Lung (tissue), 12 donors: Measurements from ENCODE around the gene WNK1. TPM values are rescaled to one million over a fixed set of nuclear protein-coding genes. Genes with fewer than 3 reads are reported as not detected.

ENCODE experiments used
- ATAC-seq: fragments of 200-7000 bp; cut with Tn5 transposase; one replicate; pipeline ENCODE4 v1.9.1; 2020; ENCODE audit warnings: moderate number of reproducible peaks; ENCODE audit not compliant: insufficient read depth, low FRiP score
- DNase-seq, 3 donors: peaks; one replicate each; pipeline ENCODE4 v3.0.0-alpha.2; 2013 to 2017
- H3K27ac ChIP-seq, 2 donors: one replicate each; pipeline ENCODE4 v1.5.1; 2013; ENCODE audit warnings: mild to moderate bottlenecking in 2 of 2, moderate library complexity in 2 of 2, control low read depth in 1 of 2, inconsistent platforms in 1 of 2, low read depth in 1 of 2, low read length in 1 of 2
- H3K27me3 ChIP-seq, 3 donors: one replicate each; pipeline ENCODE4 v1.5.1; 2013; ENCODE audit warnings: low read length in 2 of 3; ENCODE audit not compliant: control insufficient read depth in 3 of 3, insufficient read depth in 3 of 3
- H3K36me3 ChIP-seq, 4 donors: one replicate each; pipeline ENCODE4 v1.5.1; 2013; ENCODE audit warnings: low read length in 4 of 4, mild to moderate bottlenecking in 1 of 4, moderate library complexity in 1 of 4; ENCODE audit not compliant: control insufficient read depth in 4 of 4, insufficient read depth in 4 of 4
- H3K4me1 ChIP-seq, 5 donors: one replicate each; pipeline ENCODE4 v1.5.1; 2013; ENCODE audit warnings: low read length in 5 of 5, mild to moderate bottlenecking in 2 of 5, moderate library complexity in 1 of 5; ENCODE audit not compliant: control insufficient read depth in 5 of 5, insufficient read depth in 5 of 5
- H3K4me3 ChIP-seq: one replicate; pipeline ENCODE4 v1.5.1; 2013; ENCODE audit warnings: mild to moderate bottlenecking, control low read depth, moderate library complexity
- H3K9ac ChIP-seq, 2 donors: one replicate each; pipeline ENCODE4 v1.5.1; 2013; ENCODE audit warnings: low read length in 2 of 2, control low read depth in 1 of 2; ENCODE audit not compliant: insufficient read depth in 1 of 2
- H3K9me3 ChIP-seq, 4 donors: one replicate each; pipeline ENCODE4 v1.5.1; 2013; ENCODE audit warnings: low read length in 3 of 4, mild to moderate bottlenecking in 1 of 4, moderate library complexity in 1 of 4; ENCODE audit not compliant: control insufficient read depth in 4 of 4, insufficient read depth in 3 of 4
- WGBS, 2 donors: extraction: QIAGEN DNeasy Blood & Tissue Kit; methylation state at CpG; one replicate each; pipeline ENCODE4 v1.1.7; 2013; 5-methylcytosine and 5-hydroxymethylcytosine counted together
- polyA plus RNA-seq, 2 donors: library from polyadenylated mRNA; stranded (reverse); fragments of 200-250 nt; gene quantifications; one replicate each; pipeline ENCODE4 v1.2.1, GENCODE V29; 2013
- total RNA-seq, 2 donors: library from RNA; depleted of rRNA in 1 of 2; stranded (reverse); fragments of >200 nt in 1 of 2; gene quantifications; one replicate each; pipeline ENCODE4 v1.2.1, GENCODE V29; 2014 to 2021
- TF ChIP-seq, protein P1 (sequence below): IDR thresholded peaks from 2 replicates; pipeline ENCODE4 v1.5.1; 2012; ENCODE audit warnings: mild to moderate bottlenecking; ENCODE audit errors: control extremely low read depth, extremely low read depth
- donor health status: control.
- donor health status: control.
- donor health status: Bipolar disorder and iron deficiency.
- donor health status: healthy.
- donor health status: DM: yes; HTN: yes; CAD: no.

The WNK1 gene
- total and polyA plus RNA-seq, 4 donors, result 23.1 to 269 (median 128) TPM

DNA sequence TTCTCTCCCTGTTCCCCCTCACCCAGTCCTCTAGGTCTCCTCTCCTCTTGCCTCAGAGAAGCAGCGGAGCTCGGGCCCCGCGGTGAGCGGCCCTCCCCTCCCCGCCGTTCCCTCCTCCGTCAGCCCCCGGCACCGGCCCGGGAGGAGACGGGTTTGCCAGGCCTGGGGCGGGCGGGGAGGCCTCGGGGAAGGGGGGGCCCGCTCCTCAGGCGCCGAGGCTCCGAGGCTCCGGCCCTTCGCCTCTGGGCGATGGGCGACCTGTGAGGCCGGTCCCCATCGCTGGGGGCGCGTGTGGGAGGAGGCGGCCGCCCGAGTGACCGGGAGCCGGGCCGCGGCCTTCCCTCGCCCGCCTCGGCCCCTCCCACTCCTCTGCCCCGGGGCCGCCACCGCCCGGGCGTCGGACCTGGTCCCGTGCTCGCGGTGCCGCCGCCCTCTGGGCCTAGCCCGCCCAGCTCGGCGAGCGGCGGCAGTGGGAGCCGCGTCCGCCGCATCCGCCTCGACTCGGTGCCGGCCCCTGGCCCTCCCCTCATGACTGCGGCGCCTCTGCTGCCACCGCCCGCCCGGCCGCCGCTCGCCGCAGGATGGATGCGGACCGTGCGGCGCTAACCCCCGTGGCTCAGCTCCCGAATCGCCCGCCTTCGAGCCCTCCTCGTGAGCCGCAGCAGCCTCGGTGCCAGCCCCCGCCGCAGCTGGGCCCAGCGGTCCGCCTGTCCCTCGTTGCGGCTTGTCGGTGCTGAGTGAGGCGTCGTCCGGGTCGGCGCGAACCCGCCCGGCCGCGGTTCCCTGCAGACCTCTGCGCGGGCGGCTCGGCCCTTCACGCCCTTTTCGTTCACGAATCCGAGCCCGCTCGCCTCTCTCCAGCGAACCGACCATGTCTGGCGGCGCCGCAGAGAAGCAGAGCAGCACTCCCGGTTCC is 574 bp downstream of the WNK1 start:
- peak; percentile 61 to 69 (median 65) for DNase-seq

DNA sequence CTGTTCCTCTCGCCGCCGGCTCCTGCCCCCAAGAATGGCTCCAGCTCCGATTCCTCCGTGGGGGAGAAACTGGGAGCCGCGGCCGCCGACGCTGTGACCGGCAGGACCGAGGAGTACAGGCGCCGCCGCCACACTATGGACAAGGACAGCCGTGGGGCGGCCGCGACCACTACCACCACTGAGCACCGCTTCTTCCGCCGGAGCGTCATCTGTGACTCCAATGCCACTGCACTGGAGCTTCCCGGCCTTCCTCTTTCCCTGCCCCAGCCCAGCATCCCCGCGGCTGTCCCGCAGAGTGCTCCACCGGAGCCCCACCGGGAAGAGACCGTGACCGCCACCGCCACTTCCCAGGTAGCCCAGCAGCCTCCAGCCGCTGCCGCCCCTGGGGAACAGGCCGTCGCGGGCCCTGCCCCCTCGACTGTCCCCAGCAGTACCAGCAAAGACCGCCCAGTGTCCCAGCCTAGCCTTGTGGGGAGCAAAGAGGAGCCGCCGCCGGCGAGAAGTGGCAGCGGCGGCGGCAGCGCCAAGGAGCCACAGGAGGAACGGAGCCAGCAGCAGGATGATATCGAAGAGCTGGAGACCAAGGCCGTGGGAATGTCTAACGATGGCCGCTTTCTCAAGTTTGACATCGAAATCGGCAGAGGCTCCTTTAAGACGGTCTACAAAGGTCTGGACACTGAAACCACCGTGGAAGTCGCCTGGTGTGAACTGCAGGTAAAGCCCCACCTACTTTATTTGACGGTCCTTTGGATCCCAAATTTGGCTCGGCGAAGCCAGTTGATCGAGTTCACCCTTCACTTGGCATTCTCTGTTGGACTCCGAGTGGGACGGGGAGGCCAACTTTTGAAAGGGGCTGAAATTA is 1.5 kb downstream of the WNK1 start:
- TF ChIP-seq, protein P1, sequence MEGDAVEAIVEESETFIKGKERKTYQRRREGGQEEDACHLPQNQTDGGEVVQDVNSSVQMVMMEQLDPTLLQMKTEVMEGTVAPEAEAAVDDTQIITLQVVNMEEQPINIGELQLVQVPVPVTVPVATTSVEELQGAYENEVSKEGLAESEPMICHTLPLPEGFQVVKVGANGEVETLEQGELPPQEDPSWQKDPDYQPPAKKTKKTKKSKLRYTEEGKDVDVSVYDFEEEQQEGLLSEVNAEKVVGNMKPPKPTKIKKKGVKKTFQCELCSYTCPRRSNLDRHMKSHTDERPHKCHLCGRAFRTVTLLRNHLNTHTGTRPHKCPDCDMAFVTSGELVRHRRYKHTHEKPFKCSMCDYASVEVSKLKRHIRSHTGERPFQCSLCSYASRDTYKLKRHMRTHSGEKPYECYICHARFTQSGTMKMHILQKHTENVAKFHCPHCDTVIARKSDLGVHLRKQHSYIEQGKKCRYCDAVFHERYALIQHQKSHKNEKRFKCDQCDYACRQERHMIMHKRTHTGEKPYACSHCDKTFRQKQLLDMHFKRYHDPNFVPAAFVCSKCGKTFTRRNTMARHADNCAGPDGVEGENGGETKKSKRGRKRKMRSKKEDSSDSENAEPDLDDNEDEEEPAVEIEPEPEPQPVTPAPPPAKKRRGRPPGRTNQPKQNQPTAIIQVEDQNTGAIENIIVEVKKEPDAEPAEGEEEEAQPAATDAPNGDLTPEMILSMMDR, result no peak
- Histone ChIP-seq H3K4me1 (peaks cover 0 to 32% (median 6%) of the 10 kb centered on the region in 5 donors), H3K27ac (peak overlapping the region; percentile 92 to 97), H3K4me3 (peak overlapping the region; percentile 84), H3K36me3 (no peaks in the 10 kb centered on the region), H3K9me3 (no peaks in the 10 kb centered on the region), H3K27me3 (no peaks in the 10 kb centered on the region), H3K9ac (peak overlapping the region; percentile 39 to 54)
- 0 to 1% methylated on average over 63 of the region's 63 CpGs for WGBS, 2 donors
- ATAC-seq, result no peak
- DNase-seq, result peak; percentile 35 to 45 (median 38)

More for the DNA sequence above, 574 bp downstream of the WNK1 start:
- peak overlapping the region; percentile 92 to 97 for H3K27ac ChIP-seq
- no peaks in the 10 kb centered on the region for H3K9me3 ChIP-seq
- 0% methylated on average over 91 to 115 of the region's 115 CpGs for WGBS, 2 donors
- no peaks in the 10 kb centered on the region for H3K36me3 ChIP-seq
- H3K9ac ChIP-seq, result peak overlapping the region; percentile 39 to 76
- H3K4me3 ChIP-seq, result peak overlapping the region; percentile 84
- H3K4me1 ChIP-seq, result peaks cover 0 to 32% (median 3%) of the 10 kb centered on the region in 5 donors
- ATAC-seq, result peak; percentile 51
- TF ChIP-seq, protein P1, result no peak
- no peaks in the 10 kb centered on the region for H3K27me3 ChIP-seq

DNA sequence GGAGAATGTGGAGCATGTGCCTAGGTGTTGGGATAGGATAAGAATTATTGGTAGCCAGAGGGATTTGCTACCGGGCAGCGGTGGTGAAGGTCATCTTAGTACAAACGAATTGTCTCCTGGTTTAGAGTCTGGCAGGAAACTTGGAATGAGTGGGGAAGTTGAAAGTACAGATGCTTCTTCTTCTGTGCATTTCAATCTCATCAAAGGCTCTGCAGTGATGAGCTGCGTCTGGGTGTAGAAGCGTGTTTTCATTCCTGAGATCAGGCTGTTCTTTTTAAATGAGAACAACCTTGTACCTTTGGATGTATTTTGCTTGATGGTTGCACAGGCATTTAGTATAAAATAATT is 2.1 kb downstream of the WNK1 start:
- Histone ChIP-seq H3K4me3 (peak overlapping the region; percentile 84), H3K27ac (peak overlapping the region; percentile 92 to 97), H3K36me3 (no peaks in the 10 kb centered on the region), H3K9me3 (no peaks in the 10 kb centered on the region), H3K9ac (peak overlapping the region in 1 of 2 donors; percentile 54), H3K27me3 (no peaks in the 10 kb centered on the region), H3K4me1 (peaks cover 0 to 32% (median 6%) of the 10 kb centered on the region in 5 donors)
- peak in 2 of 3 donors; percentile 23 to 33 for DNase-seq
- no peak for ATAC-seq
- 1% methylated on average over 5 of the region's 5 CpGs for WGBS, 2 donors
- TF ChIP-seq, protein P1, result no peak
